ENCODE measurements around the gene GABPB2. TPM values are rescaled to one million over a fixed set of nuclear protein-coding genes. Genes with fewer than 3 reads are reported as not detected.
A peak's percentile ranks its signal among the peaks of the same experiment; 100 is the strongest.

The GABPB2 gene
- total and polyA plus RNA-seq, 2 donors, result 6.4 to 16.9 TPM

DNA sequence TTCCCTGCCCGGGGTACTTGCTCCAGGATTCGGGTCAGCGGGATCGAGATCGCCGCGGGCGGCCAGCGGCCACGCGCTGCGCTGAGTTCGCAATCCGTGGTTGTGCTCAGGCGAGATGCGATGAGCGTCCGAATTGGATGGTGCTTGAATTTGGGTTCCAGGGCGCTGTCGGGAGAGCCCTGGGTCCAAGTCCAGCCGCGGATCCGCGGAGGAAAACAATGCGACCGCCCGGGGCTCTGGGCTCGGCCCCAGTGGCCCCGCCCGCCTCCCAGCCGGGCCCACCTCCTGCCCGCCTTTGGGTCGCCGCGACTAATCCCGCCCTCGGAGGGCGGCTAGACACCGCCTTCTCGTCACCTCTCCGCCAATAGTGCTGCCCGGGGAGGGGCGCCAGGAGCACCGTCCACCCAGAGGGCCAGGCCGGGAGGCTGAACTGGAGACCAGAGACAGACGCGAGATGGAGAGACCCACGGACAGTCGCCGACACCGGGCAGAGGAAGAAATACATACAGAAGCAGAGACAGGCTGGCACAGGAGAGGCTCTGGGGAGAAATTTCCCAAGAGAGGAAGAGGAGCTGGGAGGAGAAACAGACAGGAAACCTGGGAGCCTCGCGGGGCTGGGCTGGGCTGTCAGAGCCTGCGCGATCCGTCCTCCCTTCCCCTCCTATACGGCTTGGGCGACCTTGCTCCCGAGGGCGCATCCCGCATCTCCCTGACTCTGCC lies 76.0 kb downstream of the GABPB2 start, which contains the start of gene SEMA6C:
Gene SEMA6C (minus strand): TSS at position 220 of the 720 bp plus-strand sequence. CDS start 4,010 bp downstream, outside the sequence.
- Histone ChIP-seq H3K27ac (ENCODE audit: low read depth) (peak within 1 kb of the TSS; percentile 45), H3K4me1 (ENCODE audit: insufficient read depth) (no peaks in the 10 kb centered on the region), H3K36me3 (ENCODE audit: insufficient read depth) (peaks cover 3% of the 10 kb centered on the region), H3K4me3 (ENCODE audit: low read depth, low read length) (peak within 1 kb of the TSS; percentile 68)
- WGBS, result under 1% methylated on average over 61 of the region's 61 CpGs
- DNase-seq (ENCODE audit: extremely low spot score), result peak; percentile 76

GRCh38 chr1:151147132-151147503 lies 76.6 kb downstream of the GABPB2 start:
- Histone ChIP-seq H3K4me1 (ENCODE audit: insufficient read depth) (no peaks in the 10 kb centered on the region), H3K36me3 (ENCODE audit: insufficient read depth) (peaks cover 3% of the 10 kb centered on the region), H3K4me3 (ENCODE audit: low read depth, low read length) (peak overlapping the region; percentile 68), H3K27ac (ENCODE audit: low read depth) (peak overlapping the region; percentile 45)
- no peak for DNase-seq (ENCODE audit: extremely low spot score)
- WGBS, result 16% methylated on average over 7 of the region's 7 CpGs

DNA sequence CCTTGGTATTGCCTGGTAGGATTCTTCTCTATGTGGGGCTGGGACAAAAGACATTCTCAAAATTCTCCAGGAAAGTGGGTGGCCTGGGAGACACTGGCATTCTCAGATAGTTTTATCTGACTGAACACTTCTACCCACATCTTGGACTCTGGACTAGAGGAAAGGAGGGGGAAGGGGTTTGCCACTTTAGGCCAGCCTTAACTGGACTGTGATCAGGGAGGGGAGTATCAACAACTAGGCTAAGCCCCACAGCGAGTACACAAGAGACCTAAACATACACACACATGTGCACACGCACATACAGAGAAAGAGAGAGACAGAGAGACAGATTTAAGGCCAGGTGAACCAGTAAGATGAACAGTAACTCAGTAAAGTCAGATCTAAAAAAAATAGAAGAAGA lies 77.1 kb downstream of the GABPB2 start:
- H3K4me3 ChIP-seq (ENCODE audit: low read depth, low read length), result no peak overlapping the region

GRCh38 chr1:151156515-151156819 lies 85.9 kb downstream of the GABPB2 start, which contains the start of gene TNFAIP8L2:
TNFAIP8L2 (plus strand) TSS chr1:151156649; CDS start chr1:151158698, 2,049 bp downstream.
- Histone ChIP-seq H3K4me1 (ENCODE audit: insufficient read depth) (no peaks in the 10 kb centered on the region), H3K36me3 (ENCODE audit: insufficient read depth) (no peaks in the 10 kb centered on the region), H3K27ac (ENCODE audit: low read depth) (no peak within 1 kb of the TSS), H3K4me3 (ENCODE audit: low read depth, low read length) (peak within 1 kb of the TSS; percentile 12)
- DNase-seq (ENCODE audit: extremely low spot score), result no peak
- WGBS, result 68% methylated on average over 4 of the region's 4 CpGs

More for the DNA sequence above, 77.1 kb downstream of the GABPB2 start:
- Histone ChIP-seq H3K27ac (ENCODE audit: low read depth) (no peak overlapping the region), H3K4me1 (ENCODE audit: insufficient read depth) (no peaks in the 10 kb centered on the region), H3K36me3 (ENCODE audit: insufficient read depth) (no peaks in the 10 kb centered on the region)
- 96% methylated on average over 2 of the region's 2 CpGs for WGBS
- DNase-seq (ENCODE audit: extremely low spot score), result no peak

GRCh38 chr1:151157067-151157531 lies 86.5 kb downstream of the GABPB2 start:
- no peak overlapping the region for H3K27ac ChIP-seq (ENCODE audit: low read depth)
- H3K36me3 ChIP-seq (ENCODE audit: insufficient read depth), result no peaks in the 10 kb centered on the region
- no peaks in the 10 kb centered on the region for H3K4me1 ChIP-seq (ENCODE audit: insufficient read depth)
- WGBS, result 82% methylated on average over 6 of the region's 6 CpGs
- peak overlapping the region; percentile 12 for H3K4me3 ChIP-seq (ENCODE audit: low read depth, low read length)
- DNase-seq (ENCODE audit: extremely low spot score), result no peak

GRCh38 chr1:151158326-151158725 lies 87.8 kb downstream of the GABPB2 start:
- 76% methylated on average over 5 of the region's 5 CpGs for WGBS
- DNase-seq (ENCODE audit: extremely low spot score), result no peak
- Histone ChIP-seq H3K4me3 (ENCODE audit: low read depth, low read length) (no peak overlapping the region), H3K36me3 (ENCODE audit: insufficient read depth) (no peaks in the 10 kb centered on the region), H3K27ac (ENCODE audit: low read depth) (no peak overlapping the region), H3K4me1 (ENCODE audit: insufficient read depth) (no peaks in the 10 kb centered on the region)

DNA sequence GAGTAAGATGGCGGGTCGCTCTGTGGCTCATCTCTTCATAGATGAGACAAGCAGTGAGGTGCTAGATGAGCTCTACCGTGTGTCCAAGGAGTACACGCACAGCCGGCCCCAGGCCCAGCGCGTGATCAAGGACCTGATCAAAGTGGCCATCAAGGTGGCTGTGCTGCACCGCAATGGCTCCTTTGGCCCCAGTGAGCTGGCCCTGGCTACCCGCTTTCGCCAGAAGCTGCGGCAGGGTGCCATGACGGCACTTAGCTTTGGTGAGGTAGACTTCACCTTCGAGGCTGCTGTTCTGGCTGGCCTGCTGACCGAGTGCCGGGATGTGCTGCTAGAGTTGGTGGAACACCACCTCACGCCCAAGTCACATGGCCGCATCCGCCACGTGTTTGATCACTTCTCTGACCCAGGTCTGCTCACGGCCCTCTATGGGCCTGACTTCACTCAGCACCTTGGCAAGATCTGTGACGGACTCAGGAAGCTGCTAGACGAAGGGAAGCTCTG lies 88.2 kb downstream of the GABPB2 start:
- no peak overlapping the region for H3K4me3 ChIP-seq (ENCODE audit: low read depth, low read length)
- no peaks in the 10 kb centered on the region for H3K4me1 ChIP-seq (ENCODE audit: insufficient read depth)
- H3K36me3 ChIP-seq (ENCODE audit: insufficient read depth), result no peaks in the 10 kb centered on the region
- 85% methylated on average over 22 of the region's 22 CpGs for WGBS
- no peak for DNase-seq (ENCODE audit: extremely low spot score)
- no peak overlapping the region for H3K27ac ChIP-seq (ENCODE audit: low read depth)

DNA sequence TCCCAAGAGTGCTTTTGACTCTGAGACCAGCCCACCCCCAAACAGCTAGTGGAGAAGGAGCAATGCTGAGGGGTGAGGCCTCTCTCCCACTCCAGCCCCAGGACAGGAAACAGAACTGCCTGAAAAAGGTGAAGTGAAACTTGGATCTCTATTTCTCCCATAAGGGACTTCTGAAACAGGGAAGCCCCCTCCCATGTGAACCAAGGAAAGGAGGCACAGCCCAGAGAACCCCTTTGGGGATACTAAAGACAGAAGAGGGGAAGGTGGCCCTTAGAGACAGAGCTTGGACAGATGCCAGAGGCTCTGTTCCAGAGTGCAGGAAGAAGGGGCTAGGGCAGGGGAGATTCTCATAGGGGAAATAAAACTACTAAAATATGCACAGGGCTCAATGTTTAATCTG lies 88.8 kb downstream of the GABPB2 start:
- Histone ChIP-seq H3K4me3 (ENCODE audit: low read depth, low read length) (no peak overlapping the region), H3K36me3 (ENCODE audit: insufficient read depth) (no peaks in the 10 kb centered on the region), H3K27ac (ENCODE audit: low read depth) (no peak overlapping the region), H3K4me1 (ENCODE audit: insufficient read depth) (no peaks in the 10 kb centered on the region)
- no peak for DNase-seq (ENCODE audit: extremely low spot score)

DNA sequence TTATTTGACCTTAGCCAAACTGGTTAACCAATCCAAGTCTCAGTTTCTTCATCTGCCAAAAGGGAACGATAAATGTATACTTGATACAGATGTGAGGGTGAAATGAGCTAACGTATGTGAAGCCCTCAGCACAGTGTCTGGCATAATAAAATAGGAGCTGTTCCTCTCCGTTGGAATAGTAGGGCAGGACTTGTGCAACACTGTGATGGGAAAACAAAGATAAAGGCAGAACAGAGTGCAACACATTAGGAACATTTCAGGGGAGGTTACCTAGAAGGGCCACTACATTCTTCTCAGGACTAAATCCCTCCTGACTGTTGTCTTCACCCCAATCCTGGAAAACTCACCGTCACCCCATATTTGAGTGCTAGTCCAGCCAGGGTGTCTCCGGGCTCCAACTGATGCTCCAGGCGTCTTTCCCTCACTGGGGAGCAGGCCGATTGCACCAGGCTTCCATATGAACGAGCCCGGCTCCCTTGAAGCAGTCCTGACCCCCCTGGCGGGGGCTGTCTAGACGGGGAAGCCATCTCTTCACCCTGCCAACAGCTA lies 94.2 kb downstream of the GABPB2 start:
- Histone ChIP-seq H3K4me1 (ENCODE audit: insufficient read depth) (peaks cover 3% of the 10 kb centered on the region), H3K4me3 (ENCODE audit: low read depth, low read length) (peak overlapping the region; percentile 50), H3K36me3 (ENCODE audit: insufficient read depth) (no peaks in the 10 kb centered on the region), H3K27ac (ENCODE audit: low read depth) (peak overlapping the region; percentile 72)
- DNase-seq (ENCODE audit: extremely low spot score), result no peak
- 16% methylated on average over 11 of the region's 11 CpGs for WGBS

- H3K27ac ChIP-seq (ENCODE audit: low read depth), result peak overlapping the region; percentile 72
- 3% methylated on average over 15 of the region's 15 CpGs for WGBS
- peaks cover 3% of the 10 kb centered on the region for H3K4me1 ChIP-seq (ENCODE audit: insufficient read depth)
- no peaks in the 10 kb centered on the region for H3K36me3 ChIP-seq (ENCODE audit: insufficient read depth)
- no peak for DNase-seq (ENCODE audit: extremely low spot score)
- H3K4me3 ChIP-seq (ENCODE audit: low read depth, low read length), result peak overlapping the region; percentile 50
These were observed 94.7 kb downstream of the GABPB2 start for GRCh38 chr1:151165281-151165737.

DNA sequence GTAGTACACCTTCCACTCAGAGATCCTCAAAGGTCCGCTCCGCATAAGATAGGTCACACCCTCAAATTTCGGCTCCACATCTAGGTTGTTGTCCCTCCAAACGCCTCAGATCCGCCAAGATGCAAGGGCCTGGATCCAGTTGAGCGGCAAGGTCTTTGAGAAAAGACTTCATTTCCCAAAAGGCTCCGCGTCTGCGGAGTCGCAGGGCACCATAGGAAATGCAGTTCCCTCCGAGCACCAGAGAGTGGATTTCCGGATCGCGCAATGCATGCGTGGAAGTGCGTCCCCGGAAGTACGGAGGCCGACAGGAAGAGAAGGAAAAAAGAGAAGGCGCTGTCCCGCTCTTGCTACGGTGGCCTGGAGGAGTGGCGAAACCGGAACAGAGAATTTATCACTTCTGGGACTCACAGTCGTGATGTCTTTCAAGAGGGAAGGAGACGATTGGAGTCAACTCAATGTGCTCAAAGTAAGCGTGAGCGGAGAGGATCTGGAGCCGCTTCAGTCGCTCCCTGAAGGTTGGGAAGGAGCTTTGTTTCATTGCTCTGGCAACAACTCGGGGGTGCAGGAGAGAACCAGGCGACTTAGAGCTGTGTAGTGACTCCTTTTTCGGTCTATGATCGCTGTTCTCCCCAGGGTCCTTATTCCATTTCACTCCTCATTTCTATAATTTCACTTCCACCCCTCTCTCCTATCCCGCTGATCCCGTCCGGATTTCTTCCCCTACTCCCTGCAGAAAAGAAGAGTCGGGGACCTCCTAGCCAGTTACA lies 95.4 kb downstream of the GABPB2 start, which contains the start of the genes LYSMD1 and SCNM1:
Gene LYSMD1 (minus strand): TSS at position 165 of the 767 bp plus-strand sequence. CDS start 644 bp downstream, outside the sequence.
Gene SCNM1 (plus strand): TSS at position 407 of the 767 bp plus-strand sequence. CDS start 9 bp downstream, at position 416.
- H3K27ac ChIP-seq (ENCODE audit: low read depth), result peak within 1 kb of the TSS; percentile 72
- H3K4me3 ChIP-seq (ENCODE audit: low read depth, low read length), result peak within 1 kb of the TSS; percentile 66
- no peaks in the 10 kb centered on the region for H3K36me3 ChIP-seq (ENCODE audit: insufficient read depth)
- DNase-seq (ENCODE audit: extremely low spot score), result peak; percentile 99
- WGBS, result under 1% methylated on average over 38 of the region's 38 CpGs
- peaks cover 3% of the 10 kb centered on the region for H3K4me1 ChIP-seq (ENCODE audit: insufficient read depth)

- Histone ChIP-seq H3K4me1 (ENCODE audit: insufficient read depth) (peaks cover 3% of the 10 kb centered on the region), H3K4me3 (ENCODE audit: low read depth, low read length) (peak overlapping the region; percentile 66), H3K27ac (ENCODE audit: low read depth) (no peak overlapping the region), H3K36me3 (ENCODE audit: insufficient read depth) (no peaks in the 10 kb centered on the region)
- WGBS, result 4% methylated on average over 15 of the region's 15 CpGs
- no peak for DNase-seq (ENCODE audit: extremely low spot score)
These were observed 96.0 kb downstream of the GABPB2 start for GRCh38 chr1:151166505-151166956.

DNA sequence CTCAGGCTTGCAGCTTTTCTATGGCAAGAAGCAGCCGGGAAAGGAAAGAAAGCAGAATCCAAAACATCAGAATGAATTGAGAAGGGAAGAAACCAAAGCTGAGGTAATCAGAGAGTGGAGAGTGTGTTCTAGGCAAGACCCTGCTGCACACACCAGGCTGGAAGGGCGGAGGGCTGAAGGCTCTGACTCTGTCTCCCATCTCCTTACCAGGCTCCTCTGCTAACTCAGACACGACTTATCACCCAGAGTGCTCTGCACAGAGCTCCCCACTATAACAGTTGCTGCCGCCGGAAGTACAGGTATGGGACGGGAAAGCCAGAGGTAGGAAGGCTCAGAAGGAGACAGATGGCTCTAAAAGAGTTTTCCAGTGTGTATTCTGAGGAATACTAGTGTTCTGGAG lies 96.6 kb downstream of the GABPB2 start:
- 89% methylated on average over 6 of the region's 6 CpGs for WGBS
- Histone ChIP-seq H3K4me3 (ENCODE audit: low read depth, low read length) (no peak overlapping the region), H3K4me1 (ENCODE audit: insufficient read depth) (peaks cover 3% of the 10 kb centered on the region), H3K36me3 (ENCODE audit: insufficient read depth) (no peaks in the 10 kb centered on the region), H3K27ac (ENCODE audit: low read depth) (no peak overlapping the region)
- DNase-seq (ENCODE audit: extremely low spot score), result no peak

All from urinary bladder (tissue), 4 donors.